ENCODE measurements around the gene CYP2C8.
"Not testable (repeated sequence)": the region's sequence is repeated elsewhere in the genome, so short reads cannot be mapped to it uniquely, and the experiment has no call there.

CYP2C8 gene

GRCh38 chr10:95069286-95069685 is at the start of gene CYP2C8:
Gene CYP2C8, minus strand, starts transcription at chr10:95069497. Its CDS starts 95 bp downstream, at chr10:95069402.
- DNase-seq (ENCODE audit: low read depth), result no peak

- DNase-seq (ENCODE audit: low read depth), result no peak
Observed at GRCh38 chr10:95116869-95117269, 47.6 kb upstream of the CYP2C8 start.

DNA sequence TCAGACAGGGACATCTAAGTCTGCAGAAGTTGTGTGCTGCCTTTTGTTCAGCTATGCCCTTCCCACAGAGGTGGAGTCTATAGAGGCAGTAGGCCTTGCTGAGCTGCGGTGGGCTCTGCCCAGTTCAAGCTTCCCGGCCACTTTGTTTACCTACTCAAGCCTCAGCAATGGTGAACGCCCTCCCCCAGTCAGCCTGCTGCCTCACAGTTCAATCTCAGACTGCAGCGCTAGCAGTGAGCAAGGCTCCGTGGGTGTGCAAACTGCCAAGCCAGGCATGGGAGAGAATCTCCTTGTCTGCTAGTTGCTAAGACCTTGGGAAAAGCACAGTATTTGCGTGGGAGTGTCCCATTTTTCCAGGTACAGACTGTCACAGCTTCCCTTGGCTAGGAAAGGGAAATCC is 41.5 kb upstream of the CYP2C8 start:
- not testable (repeated sequence) for DNase-seq (ENCODE audit: low read depth)

DNA sequence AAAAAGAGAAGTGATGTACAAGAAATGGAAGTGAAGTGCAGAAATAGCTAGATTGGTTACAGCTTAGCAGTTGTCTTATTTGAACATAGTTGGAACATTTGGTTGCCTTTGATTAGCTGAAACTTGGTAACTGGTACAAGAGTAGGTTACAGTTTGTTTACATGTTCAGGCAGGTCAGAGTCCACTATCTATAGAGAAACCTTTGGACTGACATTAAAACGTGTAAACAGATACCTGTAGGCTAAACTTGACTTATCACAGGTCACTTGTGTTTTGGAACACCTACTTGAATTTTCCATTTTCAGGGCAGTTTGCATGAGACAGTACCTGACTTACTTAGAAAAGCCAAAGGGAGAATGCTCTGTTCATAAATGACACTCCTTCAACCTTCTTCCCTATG is 28.5 kb upstream of the CYP2C8 start:
- no peak for DNase-seq (ENCODE audit: low read depth)

- DNase-seq (ENCODE audit: low read depth), result no peak
Observed at GRCh38 chr10:95096143-95096542, 26.8 kb upstream of the CYP2C8 start.

- not testable (repeated sequence) for DNase-seq (ENCODE audit: low read depth)
Observed at GRCh38 chr10:95079626-95080025, 10.3 kb upstream of the CYP2C8 start.

GRCh38 chr10:95077556-95077955 is 8.3 kb upstream of the CYP2C8 start:
- no peak for DNase-seq (ENCODE audit: low read depth)

GRCh38 chr10:95071107-95071660 is 1.9 kb upstream of the CYP2C8 start:
- DNase-seq (ENCODE audit: low read depth), result no peak

DNA sequence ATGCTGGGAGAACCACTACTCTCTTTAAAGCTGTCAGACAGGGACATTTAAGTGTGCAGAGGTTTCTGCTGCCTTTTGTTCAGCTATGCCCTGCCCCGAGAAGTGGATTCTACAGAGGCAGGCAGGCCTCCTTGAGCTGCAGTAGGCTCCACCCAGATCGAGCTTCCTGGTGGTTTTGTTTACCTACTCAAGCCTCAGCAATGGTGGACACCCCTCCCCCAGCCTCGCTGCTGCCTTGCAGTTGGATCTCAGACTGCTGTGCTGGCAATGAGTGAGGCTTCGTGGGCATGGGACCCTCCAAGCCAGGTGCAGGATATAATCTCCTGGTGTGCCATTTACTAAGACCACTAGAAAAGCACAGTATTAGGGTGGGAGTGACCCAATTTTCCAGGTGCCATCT is 5.2 kb downstream of the CYP2C8 start:
- not testable (repeated sequence) for DNase-seq (ENCODE audit: low read depth)

DNA sequence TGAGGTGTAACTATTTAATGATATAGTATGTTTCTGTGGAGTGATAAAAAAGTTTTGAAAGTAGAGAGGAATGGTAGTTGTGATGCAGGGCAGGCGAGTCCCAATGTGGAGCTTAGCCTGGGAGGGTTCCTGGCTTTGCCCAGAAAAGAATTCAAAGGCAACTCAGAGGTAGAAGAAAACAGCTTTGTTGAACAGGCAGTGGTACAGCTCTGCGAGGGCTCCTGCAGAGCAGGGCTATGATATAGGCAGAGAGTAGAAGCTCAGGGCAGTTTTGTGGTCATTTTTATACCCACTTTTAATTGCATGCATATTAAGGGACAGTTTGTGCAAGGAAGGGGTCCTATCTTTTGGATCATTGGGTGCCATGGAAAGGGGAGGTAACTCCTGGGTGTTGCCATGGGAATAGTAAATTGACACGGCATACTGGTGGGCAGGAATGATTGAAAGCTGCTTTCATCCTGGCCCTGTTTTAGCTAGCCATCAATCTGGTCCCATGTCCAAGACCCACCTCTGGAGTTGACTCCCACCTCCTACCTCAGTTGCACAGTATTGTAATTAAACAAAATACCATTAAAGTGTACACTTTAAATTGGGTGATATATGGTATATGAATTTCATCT is 12.4 kb downstream of the CYP2C8 start:
- no peak for DNase-seq (ENCODE audit: low read depth)

DNA sequence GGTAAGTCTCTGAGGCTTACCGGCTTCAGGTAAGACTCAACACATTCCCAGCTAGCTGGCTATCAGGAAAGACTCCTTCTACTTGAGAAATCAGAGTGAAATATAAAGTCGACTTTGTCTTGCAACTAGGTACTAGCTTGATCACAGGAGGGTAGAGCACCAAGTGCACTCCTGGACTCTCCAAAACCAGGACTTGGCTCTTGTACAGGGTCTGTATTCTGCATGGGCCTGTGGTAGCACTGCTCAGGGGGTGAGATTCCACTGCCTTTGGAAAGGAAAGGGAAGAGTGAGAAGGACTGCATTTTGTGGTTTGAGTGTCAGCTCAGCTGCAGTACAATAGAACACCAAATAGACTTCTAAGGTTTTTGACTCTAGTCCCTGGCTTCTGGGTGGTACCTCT is 19.4 kb downstream of the CYP2C8 start:
- DNase-seq (ENCODE audit: low read depth), result no peak

DNA sequence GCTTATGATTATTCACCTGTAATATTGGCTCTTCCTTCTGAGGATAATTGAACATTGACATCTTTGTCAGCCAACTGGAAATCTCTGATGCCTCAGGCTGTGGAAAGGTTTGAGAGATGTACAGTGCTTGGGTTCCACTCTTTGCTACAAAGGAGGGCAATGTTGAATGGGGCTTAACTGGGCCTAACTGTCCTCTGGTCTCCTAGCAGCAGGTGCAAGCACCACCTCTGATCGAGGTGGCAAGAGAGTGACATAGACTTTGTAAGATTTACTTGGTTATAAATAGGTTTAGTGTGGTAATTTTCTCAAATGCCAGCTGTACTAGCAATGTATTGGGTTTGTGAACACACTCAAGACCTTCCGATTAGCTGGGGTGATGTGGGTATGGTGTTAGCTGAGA is 21.1 kb downstream of the CYP2C8 start:
- DNase-seq (ENCODE audit: low read depth), result no peak

DNA sequence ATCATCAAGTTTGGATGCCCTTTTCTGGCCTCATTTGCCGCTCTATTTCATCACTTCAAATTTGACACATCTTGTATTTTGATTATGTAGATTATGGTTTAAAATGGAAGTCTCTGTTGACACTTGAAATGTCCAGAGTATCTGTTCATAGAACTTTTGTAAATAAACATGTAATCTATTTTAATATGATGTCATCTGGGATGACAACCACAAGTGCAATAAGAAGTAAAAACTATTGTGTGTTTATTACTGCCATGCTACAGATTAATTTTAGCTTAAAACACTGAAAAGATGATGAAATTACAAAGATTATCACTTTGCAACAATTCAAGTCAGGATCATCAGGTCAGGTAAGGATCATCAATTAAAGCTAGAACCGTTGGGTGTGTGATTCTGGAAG is 30.0 kb downstream of the CYP2C8 start:
- DNase-seq (ENCODE audit: low read depth), result no peak

DNA sequence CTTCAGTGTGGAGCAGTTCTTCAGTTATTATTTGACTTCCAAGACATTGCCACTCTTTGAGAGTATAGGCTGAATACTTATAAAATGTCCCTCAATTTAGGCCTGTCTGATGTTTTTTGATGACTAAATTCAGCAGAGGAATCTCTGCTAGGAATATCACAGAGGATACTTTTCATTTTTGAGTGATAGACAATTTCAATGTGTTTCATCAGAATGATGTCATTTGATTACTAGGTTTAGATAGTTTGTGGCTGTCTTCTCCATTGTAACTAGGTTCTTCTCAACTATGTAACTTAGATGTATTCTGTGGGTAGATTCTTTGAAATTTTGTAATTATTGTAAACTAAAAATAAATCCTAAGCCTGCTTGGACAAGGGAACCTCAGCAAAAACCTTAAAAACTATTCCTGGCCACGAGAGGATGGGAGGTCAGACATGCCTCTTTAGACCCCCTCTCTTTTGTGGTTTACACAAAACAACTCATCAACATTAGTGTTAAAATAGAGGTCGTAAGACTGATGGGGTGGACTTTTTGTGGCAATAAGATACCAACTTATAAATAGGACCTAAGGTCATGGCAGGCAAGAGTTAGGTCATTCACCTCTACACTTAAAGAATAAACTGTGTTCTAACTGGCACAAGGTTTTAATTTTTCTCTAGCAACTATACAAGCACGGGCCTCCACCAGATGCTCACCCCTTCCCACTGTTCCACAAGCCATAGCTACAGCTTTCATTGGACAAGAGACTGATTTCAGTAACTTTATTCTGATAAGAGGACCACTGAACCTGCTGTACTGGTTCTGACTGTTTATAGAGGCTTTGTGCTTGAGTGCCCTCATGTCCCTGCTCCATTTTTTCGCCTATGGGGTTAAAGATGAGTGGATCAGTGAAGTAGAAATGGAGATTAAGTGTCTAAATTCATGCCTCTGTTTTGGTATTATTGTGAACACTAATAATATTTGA is 33.7 kb downstream of the CYP2C8 start:
- no peak for DNase-seq (ENCODE audit: low read depth)

GRCh38 chr10:95034401-95034800 is 34.9 kb downstream of the CYP2C8 start:
- DNase-seq (ENCODE audit: low read depth), result no peak

- DNase-seq (ENCODE audit: low read depth), result no peak
Observed at GRCh38 chr10:95031656-95032055, 37.6 kb downstream of the CYP2C8 start.

- DNase-seq (ENCODE audit: low read depth), result no peak
Observed at GRCh38 chr10:95026461-95026860, 42.8 kb downstream of the CYP2C8 start.

DNA sequence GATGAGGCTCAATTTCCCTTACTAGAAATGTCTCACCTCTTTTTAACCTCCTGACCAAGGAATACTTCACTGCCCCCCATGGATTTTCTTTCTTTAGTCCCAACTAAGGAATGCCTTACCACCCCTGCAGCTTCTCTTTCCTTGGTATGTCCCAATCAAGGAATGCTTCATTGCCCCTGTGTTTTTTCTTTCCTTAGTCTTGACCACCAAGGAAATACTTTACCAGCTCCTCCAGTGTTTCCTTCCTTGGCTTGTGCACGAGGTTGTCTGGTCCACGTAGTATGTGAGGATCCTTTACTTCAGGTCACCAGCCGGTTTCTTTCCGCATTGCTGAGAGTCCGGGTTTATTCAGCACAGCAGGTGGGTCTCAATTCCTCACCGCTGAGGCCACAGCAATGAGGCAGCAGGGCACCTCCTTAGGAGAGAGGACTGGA is 71.5 kb downstream of the CYP2C8 start:
- DNase-seq (ENCODE audit: low read depth), result no peak

GRCh38 chr10:94992811-94993210 is 76.5 kb downstream of the CYP2C8 start:
- DNase-seq (ENCODE audit: low read depth), result no peak

GRCh38 chr10:94991243-94991888 is 77.9 kb downstream of the CYP2C8 start:
- DNase-seq (ENCODE audit: low read depth), result no peak

DNA sequence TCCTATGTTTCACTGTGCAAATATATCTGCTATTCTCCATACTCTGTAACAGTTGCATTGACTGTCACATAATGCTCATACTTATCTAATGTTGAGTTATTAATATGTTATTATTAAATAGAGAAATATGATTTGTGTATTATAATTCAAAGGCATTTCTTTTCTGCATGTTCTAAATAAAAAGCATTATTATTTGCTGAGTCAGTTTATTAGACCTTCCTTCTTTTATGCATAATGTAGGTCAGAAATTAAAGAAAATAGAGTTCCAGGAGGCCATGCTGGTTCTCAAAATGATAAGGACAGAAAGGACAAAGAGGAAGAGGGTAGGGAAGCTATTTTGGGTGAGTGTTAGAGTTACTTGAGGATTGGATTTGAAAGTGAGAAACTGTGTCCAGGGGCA is 80.1 kb downstream of the CYP2C8 start:
- DNase-seq (ENCODE audit: low read depth), result no peak

Measured in fibroblast of the conjunctiva (primary cell).